Activated T-cell treated with anti-CD3 and anti-CD28 coated beads for 24 hours (primary cell): ENCODE data around the gene MAGEF1.

Experiments
- DNase-seq: peaks from one replicate; pipeline ENCODE4 v3.0.0-alpha.2; 2020; ENCODE audit warnings: low read depth

MAGEF1 gene

GRCh38 chr3:184711493-184712247 is at the start of gene MAGEF1:
Gene MAGEF1, minus strand, starts transcription at chr3:184712064. Its CDS starts 243 bp downstream, at chr3:184711821.
- peak; percentile 76 for DNase-seq

DNA sequence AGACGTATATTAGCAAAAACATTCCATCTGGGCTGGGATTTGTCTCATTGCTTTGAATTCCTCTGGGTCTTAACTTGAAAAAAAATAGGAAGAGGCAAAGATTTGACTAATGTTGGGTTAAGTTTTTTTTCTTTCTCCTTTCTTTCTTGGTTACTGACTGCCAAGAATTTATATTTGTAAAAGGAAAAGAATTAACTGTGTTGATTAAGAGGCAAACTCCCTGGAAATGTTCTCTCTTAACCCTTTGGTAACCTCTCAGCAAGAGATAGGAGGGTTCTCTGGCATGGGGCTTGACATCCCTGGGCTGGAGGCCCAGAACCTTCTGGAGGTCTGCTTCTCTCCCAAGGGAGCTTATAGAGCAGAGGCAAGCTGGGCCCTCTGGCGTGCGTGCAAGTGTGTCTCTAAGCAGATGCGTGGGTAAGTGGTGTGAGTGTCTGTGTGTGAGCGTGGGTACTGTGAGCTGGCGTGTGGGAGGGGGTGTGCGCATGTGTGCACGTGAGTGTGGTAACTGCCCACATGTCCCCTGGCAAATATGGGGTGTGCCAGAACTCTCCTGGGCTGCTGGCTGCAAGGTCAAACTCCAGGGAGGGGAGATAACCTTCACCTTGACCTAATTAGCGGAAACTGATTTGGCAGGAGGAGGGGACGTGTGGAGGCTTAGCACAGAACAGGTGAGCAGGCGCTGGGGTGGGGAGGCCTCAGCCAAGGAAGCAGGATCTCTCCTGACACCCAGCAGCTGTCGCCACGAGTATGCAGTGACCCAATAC is 49.4 kb upstream of the MAGEF1 start:
- no peak for DNase-seq

DNA sequence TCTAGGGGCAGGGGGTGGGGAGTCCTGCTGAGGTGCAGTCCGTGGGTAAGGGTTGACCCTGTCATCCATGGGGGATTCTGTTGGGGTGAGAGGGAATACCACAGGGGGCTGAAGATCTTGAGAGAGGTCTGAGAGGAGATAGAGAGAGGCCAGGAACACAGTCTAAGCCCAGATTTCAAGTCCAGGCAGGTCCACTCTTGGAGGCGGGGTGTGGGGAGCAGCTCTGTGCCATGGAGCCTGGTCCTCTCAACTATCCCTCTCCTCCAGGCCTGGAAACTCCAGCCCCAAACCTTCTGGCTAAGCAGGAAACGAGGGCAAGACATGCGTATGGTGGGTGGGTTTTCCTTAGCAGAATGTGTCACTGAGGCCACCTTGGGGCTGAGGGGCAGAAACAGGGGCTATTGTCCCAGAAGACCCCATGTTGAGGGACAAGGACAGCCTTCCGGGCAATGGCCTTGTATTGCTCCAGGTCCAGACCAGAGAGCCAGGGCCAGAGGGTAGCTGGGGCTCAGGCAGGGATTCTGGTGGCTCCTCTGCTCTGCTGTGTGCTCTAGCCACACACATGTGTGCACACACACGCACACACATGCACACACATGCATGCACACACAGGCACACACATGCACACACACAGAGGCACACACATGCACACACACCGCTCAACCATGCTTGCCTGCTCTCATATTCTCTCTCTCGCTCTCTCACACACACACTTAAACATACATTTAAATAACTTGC is 48.6 kb upstream of the MAGEF1 start:
- no peak for DNase-seq

DNA sequence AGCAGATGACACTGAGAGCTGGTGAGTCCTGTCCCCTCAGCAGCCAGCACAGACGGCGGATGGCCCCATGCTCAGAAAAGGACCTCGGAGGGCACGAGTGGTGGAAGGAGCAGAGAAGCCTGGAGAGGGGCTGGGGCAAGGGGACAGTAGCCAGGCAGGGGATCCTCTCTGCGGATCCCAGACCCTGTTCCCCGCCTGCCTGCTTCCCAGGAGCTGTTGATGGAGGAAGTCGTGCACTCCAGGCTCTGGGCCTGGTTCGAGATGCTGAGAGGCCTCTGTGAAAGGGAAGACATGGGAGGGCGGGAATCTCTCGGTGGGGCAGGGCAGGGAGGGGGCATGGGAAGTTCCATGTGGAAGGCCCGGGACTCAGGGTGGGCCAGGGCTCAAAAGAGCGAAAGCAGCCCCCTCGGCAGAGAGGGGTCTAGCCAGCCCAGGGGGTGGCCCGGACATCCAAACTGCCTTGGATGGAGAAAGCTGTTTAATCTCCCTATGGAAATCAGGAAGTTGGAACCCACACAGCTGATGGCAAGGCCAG is 47.9 kb upstream of the MAGEF1 start:
- DNase-seq, result no peak

GRCh38 chr3:184758056-184758455 is 46.2 kb upstream of the MAGEF1 start:
- DNase-seq, result no peak

DNA sequence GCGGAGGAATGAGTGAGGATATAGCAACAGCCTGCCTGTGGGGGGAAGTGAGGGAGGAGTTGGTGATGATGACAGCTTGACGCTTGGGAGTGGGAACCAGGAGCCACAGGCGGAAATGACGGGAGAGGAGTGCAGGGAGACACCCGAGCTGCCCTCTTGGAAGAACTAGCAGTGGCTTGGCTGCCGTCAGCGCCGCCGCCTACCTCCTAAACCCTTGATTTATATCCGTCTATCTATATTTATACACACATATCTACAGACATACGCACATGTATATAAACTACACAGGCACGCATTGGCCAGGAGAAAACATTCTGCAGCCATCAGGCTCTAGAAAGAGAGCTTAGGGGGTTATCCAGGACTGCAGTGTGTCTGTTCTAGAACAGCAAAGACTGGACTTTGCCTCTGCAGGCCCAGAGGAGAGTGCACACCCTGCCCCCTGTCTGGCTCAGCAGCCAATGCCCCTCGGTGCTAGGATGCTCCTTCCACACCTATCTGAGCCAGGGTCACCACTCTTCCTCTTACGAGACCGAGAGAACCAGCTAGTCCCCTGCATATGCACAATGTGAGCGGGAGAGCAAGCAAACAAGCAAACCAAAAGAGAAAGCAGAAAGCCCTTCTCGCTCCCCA is 45.3 kb upstream of the MAGEF1 start:
- no peak for DNase-seq

GRCh38 chr3:184756151-184757021 is 44.5 kb upstream of the MAGEF1 start:
- DNase-seq, result no peak

GRCh38 chr3:184755315-184755731 is 43.5 kb upstream of the MAGEF1 start:
- DNase-seq, result no peak

GRCh38 chr3:184752361-184752760 is 40.5 kb upstream of the MAGEF1 start:
- no peak for DNase-seq

DNA sequence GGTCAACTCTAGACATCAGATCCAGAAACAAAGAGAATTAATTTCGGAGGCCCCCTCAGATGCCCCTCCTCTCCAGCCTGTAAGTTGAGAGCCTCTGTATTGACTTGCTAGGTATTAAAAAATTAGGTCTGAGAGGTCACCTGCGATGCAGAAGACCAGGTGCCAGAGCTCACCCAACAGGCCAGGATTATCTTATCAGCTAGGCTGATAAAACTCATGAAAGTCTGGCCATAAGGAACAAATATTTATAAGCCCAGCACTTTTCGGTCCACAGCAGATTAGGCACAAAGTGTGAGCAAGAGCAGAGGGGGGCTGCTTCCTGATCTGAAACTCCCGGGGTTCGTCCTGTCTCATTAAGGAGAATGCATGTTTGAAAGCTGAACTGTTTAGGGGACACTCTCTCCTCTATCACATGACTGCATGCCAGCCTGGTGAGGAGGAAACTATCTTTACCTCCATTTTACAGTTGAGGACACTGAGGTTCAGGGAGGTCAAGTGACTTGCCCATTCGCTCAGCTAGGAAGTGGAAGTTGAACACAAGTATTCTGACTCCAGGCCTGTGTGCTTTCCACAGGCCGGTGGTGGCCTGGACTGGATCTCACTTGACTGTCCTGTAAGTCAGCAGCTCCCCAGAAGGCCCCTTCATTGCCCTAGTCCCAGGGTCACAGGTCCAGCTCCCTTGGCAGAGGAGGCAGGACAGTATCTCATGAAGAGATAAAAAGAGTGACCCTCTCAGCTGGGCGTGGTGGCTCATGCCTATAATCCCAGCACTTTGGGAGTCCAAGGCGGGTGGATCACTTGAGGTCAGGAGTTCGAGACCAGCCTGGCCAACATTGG is 39.6 kb upstream of the MAGEF1 start:
- no peak for DNase-seq

DNA sequence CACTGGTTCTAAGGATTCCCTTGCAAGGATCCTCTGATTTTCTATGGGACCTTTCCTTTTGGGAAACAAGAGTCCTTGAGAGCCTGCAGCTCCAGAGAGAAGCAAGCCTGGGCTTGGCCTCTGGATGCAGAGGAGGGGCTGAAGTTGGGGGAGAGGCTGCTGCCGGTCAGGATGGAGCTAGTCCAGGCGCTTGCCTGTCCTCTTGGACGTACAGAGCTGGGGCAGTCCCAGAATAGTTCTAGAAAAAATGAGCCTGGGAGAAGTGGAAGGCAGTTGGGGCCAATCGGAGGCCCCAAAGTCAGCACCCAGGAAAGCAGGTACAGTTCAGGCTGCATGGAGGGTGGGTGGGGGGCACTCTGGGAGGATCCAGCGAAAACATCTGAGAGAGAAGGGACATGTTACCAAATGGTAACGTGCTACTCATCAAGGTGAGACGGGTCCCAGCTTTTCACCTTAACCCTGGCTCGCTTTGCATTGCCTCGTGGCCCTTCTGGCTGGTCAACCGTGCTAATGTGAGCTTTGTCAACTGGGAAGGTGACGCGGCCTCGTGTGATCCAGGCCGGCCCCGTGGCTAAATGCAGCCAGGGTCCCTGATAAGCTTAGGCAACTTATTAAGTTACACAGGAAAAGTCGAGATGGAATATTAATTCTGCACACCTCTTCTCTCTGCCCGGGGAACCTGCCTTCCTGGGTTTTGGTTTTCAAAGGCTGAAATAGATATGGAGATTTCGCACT is 38.7 kb upstream of the MAGEF1 start:
- DNase-seq, result no peak

DNA sequence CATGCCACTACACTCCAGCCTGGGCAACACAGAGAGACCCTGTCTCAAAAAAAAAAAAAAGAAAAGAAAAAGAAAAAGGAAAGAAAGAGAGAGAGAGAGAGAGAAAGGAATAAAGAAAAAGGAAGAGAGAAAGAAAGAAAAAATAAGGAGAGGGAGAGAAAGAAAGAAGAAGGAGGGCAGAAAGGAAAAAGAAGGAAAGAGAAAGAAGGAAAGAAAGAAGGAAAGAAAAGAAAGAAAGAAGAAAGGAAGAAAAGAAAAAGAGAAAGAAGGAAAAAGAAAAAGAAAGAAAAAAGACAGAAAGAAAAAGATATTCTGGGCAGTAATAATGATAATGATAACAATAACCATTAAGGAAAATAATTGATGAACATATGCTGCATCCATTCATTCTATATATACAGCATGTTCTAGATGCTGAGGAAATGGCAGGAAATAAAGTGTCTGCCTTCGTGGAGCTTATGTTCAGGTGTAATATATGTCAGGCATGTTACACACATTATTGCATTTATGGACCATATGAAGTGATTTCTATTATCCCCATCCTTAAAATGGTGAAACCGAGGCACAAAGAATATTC is 37.4 kb upstream of the MAGEF1 start:
- DNase-seq, result no peak

- DNase-seq, result no peak
These were observed 36.6 kb upstream of the MAGEF1 start for GRCh38 chr3:184748219-184749135.

DNA sequence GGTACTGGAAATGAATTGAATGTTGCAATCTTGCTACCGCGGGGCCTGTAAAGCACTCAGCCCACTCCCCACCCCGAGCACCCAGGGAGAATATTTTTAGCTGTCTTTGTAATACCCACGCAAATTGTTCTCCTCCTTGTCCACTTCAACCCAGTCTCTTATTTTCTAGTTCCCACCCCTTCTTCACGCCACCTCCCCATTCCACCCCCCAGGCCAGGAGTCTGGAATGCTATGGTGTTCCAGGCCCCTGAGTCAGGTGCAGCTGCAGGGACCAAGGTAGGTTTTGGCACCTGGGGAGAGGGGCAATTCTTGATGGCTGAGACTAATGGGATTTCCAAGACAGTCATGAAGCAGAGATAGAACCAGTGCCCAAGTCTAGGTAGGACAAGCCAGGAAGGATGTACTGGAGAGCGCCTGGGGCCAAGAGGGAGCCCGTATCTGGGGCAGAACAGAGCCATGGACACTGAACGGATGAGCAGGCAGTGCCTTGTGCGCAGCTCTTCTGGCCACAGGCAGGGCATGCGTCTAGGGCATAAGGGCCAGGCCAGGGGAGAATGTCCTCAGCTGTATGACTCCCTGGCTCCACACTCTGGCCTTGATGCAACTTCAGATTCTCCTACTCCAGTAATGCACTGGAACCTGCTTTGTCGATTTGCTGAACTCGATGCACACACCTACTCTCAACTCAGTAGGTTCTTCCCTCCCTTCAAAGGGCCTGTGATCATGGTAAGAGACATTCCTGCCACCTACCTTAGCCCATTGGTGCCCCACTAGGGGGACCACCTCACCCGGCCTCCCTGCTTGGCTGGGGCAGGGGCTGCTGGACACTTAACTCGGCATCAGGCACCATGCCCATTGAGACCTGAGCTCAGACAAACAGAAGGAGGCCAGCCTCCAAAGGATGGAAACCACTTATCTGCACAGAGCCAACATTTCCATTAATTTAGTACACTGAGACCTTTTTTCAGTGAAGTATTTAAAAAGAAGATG is 34.6 kb upstream of the MAGEF1 start:
- no peak for DNase-seq

- no peak for DNase-seq
These were observed 33.7 kb upstream of the MAGEF1 start for GRCh38 chr3:184745526-184745925.

- DNase-seq, result no peak
These were observed 31.4 kb upstream of the MAGEF1 start for GRCh38 chr3:184743248-184743647.

- no peak for DNase-seq
These were observed 30.8 kb upstream of the MAGEF1 start for GRCh38 chr3:184742676-184743135.
